HG03064 (cell line): ENCODE measurements around the gene NNMT.

ENCODE experiments used
- ATAC-seq: cut with Tn5 transposase; IDR thresholded peaks from one replicate; pipeline ENCODE4 v1.9.1; 2021; ENCODE audit warnings: low read depth; ENCODE audit not compliant: unreplicated experiment

The NNMT gene

DNA sequence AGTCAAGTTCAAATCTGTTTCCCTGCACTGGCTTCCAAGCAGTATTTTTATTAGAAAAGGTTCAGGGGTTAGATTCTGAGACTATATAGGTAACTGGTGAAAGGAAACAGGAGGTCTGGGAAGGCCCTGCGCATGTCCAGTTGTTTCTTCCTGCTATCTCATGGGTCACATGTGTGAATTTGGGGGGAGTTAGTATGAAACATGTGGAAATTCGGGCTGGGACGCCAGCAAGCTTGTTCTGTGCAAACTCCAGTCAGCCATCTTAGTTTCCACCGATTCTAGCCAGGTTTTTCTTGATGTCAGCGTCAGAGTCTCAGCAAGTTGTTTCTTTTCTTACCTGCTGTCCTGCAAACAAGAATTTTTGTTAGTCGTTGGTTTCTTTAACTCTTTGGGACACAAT is 46.8 kb downstream of the NNMT start:
- no peak for ATAC-seq

GRCh38 chr11:114343493-114343892 is 47.3 kb downstream of the NNMT start:
- no peak for ATAC-seq

DNA sequence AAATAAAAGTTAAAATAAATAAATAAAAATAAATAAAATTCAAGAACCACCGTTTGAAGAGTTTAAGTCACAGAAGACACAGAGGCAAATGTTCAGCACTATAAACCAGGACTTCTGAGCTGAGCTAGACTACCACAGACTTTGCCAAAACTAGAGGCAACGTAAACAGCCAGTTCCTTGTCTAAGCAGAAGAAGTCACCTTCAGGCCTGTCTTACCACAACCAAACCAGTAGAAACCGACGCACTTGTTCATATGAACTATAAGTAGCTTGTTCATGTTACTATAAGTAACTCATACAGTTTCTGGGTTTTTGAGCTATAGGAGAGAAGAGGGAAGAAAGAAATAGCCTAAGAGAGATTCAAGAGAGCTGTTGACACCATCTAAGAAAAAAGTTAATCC is 48.3 kb downstream of the NNMT start:
- ATAC-seq = no peak

GRCh38 chr11:114345575-114346222 is 49.5 kb downstream of the NNMT start:
- ATAC-seq = no peak

GRCh38 chr11:114346709-114347141 is 50.5 kb downstream of the NNMT start:
- no peak for ATAC-seq

DNA sequence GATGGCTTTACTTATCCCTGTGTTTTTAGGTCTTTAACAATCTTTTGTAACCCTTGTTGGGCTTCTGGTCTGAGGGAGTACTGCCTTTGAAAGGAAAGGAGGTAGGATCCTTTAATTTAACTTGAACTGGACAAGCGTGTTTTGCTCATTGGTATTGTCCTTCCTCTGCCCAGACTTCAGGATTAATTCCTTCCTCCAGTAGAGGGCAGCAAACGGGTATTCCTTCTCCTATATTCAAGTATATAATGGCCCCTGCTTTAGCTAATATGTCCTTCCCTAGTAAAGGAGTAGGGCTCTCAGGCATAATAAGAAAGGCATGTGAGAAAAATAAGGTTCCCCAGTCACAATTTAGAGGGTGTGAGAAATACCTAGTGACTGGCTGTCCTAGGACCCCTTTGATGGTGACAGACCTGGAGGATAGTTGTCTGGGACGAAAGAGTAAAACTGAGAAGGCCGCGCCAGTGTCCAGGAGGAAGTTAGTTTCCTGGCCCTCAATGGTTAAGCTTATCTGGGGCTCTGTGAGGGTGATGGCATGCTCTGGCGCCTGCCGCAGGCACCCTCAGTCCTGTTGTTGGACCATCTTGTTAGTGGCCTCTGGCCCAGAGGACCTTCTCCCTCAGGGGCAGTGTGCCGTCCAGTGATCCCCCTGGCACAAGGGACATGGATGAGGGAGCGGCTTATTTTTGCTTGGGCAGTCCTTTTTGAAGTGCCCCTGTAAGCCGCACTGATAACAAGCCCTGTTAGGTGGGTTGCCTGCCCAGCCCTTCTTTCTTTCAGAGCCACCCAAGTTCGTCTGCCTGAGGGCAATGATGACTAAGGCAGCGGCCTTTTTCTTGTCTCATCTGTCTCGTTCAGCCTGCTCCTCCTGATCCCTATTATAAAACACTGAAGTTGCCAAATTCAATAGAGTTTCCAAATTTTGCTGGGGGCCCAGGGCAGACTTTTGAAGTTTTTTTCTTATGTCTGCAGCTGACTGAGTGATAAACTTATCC is 52.3 kb downstream of the NNMT start:
- ATAC-seq = no peak

GRCh38 chr11:114350022-114350421 is 53.8 kb downstream of the NNMT start:
- ATAC-seq = no peak

DNA sequence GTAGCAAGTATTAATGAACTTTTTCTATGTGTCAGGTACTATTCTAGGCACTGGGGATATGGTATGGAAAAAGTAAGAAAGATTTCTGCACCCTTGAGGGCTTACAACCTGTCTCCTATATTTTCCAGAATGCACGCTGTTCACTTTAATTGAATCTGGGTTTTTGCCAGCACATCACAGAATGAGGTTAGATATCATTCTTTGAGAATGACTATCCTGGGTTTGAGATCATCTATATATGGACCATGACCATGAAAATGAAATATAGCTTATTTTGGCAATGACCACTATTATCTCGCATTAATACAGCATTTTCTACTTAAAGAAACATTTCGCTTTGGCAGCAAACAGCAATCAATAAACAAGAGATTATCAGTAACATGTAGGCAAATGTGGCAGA is 57.2 kb downstream of the NNMT start:
- ATAC-seq = no peak

GRCh38 chr11:114354076-114354475 is 57.9 kb downstream of the NNMT start:
- ATAC-seq = no peak

DNA sequence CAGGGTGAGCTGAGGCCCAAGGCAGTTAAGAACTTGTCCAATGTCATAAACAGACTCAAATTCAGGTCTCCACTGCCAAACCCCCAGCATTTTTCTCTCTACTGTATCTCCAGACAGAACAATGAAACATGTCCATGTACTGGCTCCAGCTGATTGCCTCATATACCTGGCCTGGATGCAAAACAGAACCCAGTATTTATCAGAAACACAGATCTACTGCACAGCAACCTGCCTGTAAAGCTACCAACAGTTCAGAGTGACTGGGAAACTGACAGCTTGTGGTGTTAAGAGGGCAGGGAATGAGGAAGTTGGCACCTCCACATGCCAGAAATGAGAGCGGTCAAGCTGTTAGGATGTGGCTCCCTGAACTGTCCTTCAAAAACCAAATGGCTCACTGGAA is 62.5 kb downstream of the NNMT start:
- no peak for ATAC-seq

DNA sequence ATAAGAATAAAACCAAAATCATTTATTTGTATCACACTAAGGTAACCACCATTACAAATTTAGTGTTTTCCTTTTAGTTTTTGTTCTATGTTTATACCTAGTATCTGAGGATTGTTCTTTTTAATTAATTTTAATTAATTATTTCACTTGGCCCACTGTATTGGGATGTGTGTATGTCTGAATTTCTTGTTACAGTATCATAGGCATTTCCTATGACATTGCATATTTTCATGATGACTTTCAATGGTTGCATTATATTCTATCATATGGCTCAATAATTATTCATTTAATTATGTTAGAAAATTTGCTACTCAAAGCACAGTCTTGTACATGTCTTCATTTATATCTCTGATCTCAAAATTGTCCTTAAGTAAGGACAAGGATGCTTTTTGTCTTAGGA is 63.1 kb downstream of the NNMT start:
- ATAC-seq = no peak

DNA sequence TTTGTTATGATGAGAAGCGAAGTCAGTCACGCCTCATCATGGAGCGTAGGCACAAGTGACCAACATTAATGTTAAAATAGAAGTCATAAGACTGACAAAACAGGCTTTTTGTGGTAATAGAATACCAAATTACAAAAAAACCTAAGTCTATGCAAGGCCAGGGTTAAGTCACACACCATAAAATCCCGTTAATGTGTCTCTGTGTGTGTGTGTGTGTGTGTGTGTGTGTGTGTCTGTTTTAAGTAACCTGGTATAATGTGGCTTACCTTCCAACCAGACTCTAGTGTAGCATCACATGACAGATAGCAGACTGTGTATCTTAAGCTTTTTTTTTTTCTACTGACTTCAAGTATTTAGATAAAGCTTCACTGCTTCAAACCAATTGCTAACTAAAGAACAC is 66.1 kb downstream of the NNMT start:
- no peak for ATAC-seq

- no peak for ATAC-seq
Observed at GRCh38 chr11:114362958-114363357, 66.8 kb downstream of the NNMT start.
